Activated T-cell treated with anti-CD3 and anti-CD28 coated beads, Interleukin-2, amount 50 U/mL, for 1 hour (primary cell): Measurements from ENCODE around the gene OTX2.

Experiments
- DNase-seq: peaks from one replicate; pipeline ENCODE4 v3.0.0-alpha.2; 2020

OTX2 gene

GRCh38 chr14:56794557-56795283 is 15.6 kb downstream of the OTX2 start:
- no peak for DNase-seq

- no peak for DNase-seq
Measured at GRCh38 chr14:56794088-56794556, 16.2 kb downstream of the OTX2 start.

- DNase-seq, result no peak
Measured at GRCh38 chr14:56789955-56790354, 20.3 kb downstream of the OTX2 start.

GRCh38 chr14:56787530-56787929 is 22.7 kb downstream of the OTX2 start:
- DNase-seq, result no peak

GRCh38 chr14:56782711-56783110 is 27.6 kb downstream of the OTX2 start:
- DNase-seq, result no peak

GRCh38 chr14:56774503-56774902 is 35.8 kb downstream of the OTX2 start:
- no peak for DNase-seq

GRCh38 chr14:56770512-56770911 is 39.8 kb downstream of the OTX2 start:
- DNase-seq, result no peak

- no peak for DNase-seq
Measured at GRCh38 chr14:56760164-56760914, 49.9 kb downstream of the OTX2 start.

- DNase-seq, result no peak
Measured at GRCh38 chr14:56759633-56760032, 50.6 kb downstream of the OTX2 start.

- no peak for DNase-seq
Measured at GRCh38 chr14:56759094-56759493, 51.2 kb downstream of the OTX2 start.

- no peak for DNase-seq
Measured at GRCh38 chr14:56754921-56755320, 55.4 kb downstream of the OTX2 start.

- DNase-seq, result no peak
Measured at GRCh38 chr14:56753396-56753795, 56.9 kb downstream of the OTX2 start.

GRCh38 chr14:56752428-56752827 is 57.9 kb downstream of the OTX2 start:
- DNase-seq, result no peak

GRCh38 chr14:56751471-56751870 is 58.8 kb downstream of the OTX2 start:
- no peak for DNase-seq
